GM23338 (cell line): ENCODE data around the gene ADAMTS15. TPM values are rescaled to one million over a fixed set of nuclear protein-coding genes. Genes with fewer than 3 reads are reported as not detected.

Experiments
- ATAC-seq: fragments of 200-7000 bp; cut with Tn5 transposase; 3 replicates; pipeline ENCODE4 v1.9.1; 2020
- DNase-seq: peaks from one replicate; pipeline ENCODE4 v3.0.0-alpha.2; 2015; ENCODE audit warnings: low spot score
- H2AFZ ChIP-seq: fragments of 200-600 bp; sonication (generic); 2 replicates; pipeline ENCODE4 v1.8.0; 2016; ENCODE audit warnings: antibody characterized with exemption, mild to moderate bottlenecking, moderate library complexity
- H3F3A ChIP-seq: fragments of 200-600 bp; sonication (generic); replicated peaks from 2 replicates; pipeline ENCODE4 v1.8.0; 2017; ENCODE audit warnings: antibody characterized with exemption, mixed run types, low read depth
- H3K27ac ChIP-seq: fragments of 200-600 bp; sonication (generic); 2 replicates; pipeline ENCODE4 v1.6.1; 2016; ENCODE audit warnings: low read depth
- H3K27me3 ChIP-seq: fragments of 200-600 bp; sonication (generic); 2 replicates; pipeline ENCODE4 v1.8.0; 2016; ENCODE audit warnings: mild to moderate bottlenecking, mixed run types, moderate library complexity; ENCODE audit not compliant: insufficient read depth
- H3K36me3 ChIP-seq: fragments of 200-600 bp; sonication (generic); 2 replicates; pipeline ENCODE4 v1.8.0; 2016; ENCODE audit warnings: mild to moderate bottlenecking; ENCODE audit not compliant: insufficient read depth
- H3K4me1 ChIP-seq: fragments of 200-600 bp; sonication (generic); 2 replicates; pipeline ENCODE4 v1.8.0; 2016; ENCODE audit warnings: mild to moderate bottlenecking, moderate library complexity; ENCODE audit not compliant: insufficient read depth
- H3K4me2 ChIP-seq: fragments of 200-600 bp; sonication (generic); 2 replicates; pipeline ENCODE4 v1.7.1; 2017; ENCODE audit warnings: mixed run types
- H3K4me3 ChIP-seq: fragments of 200-600 bp; sonication (generic); 2 replicates; pipeline ENCODE4 v1.6.1; 2016; ENCODE audit warnings: mixed run types
- H3K79me2 ChIP-seq: fragments of 200-600 bp; sonication (generic); replicated peaks from 2 replicates; pipeline ENCODE4 v1.8.0; 2017; ENCODE audit warnings: mild to moderate bottlenecking; ENCODE audit not compliant: insufficient read depth
- H3K9me2 ChIP-seq: fragments of 200-600 bp; sonication (generic); 2 replicates; pipeline ENCODE4 v1.8.0; 2017; ENCODE audit not compliant: insufficient read depth
- H4K20me1 ChIP-seq: fragments of 200-600 bp; sonication (generic); replicated peaks from 2 replicates; pipeline ENCODE4 v1.8.0; 2017; ENCODE audit warnings: mild to moderate bottlenecking; ENCODE audit not compliant: insufficient read depth
- H3K27ac Mint-ChIP-seq: 2 replicates; pipeline ENCODE4 v1.8.0; 2020; ENCODE audit warnings: inconsistent platforms, mild to moderate bottlenecking, moderate library complexity, mixed read lengths
- H3K27me3 Mint-ChIP-seq: 3 replicates; pipeline ENCODE4 v1.8.0; 2022; ENCODE audit warnings: low read depth, mild to moderate bottlenecking, moderate library complexity, mixed read lengths, inconsistent platforms; ENCODE audit not compliant: insufficient read depth, poor library complexity
- H3K36me3 Mint-ChIP-seq: 3 replicates; pipeline ENCODE4 v1.8.0; 2021; ENCODE audit warnings: low read depth, mild to moderate bottlenecking, inconsistent platforms, moderate library complexity, mixed read lengths
- H3K4me1 Mint-ChIP-seq: 3 replicates; pipeline ENCODE4 v1.8.0; 2020; ENCODE audit warnings: mild to moderate bottlenecking, inconsistent platforms, mixed read lengths
- H3K4me3 Mint-ChIP-seq: 3 replicates; pipeline ENCODE4 v1.8.0; 2021; ENCODE audit warnings: moderate library complexity, mild to moderate bottlenecking, inconsistent platforms, mixed read lengths
- H3K9me3 Mint-ChIP-seq: 3 replicates; pipeline ENCODE4 v1.8.0; 2020; ENCODE audit warnings: moderate library complexity, mild to moderate bottlenecking, inconsistent platforms, mixed read lengths
- CREB1 ChIP-seq: fragments of 250-450 bp; sonication (Bioruptor Pico); IDR thresholded peaks from 2 replicates; pipeline ENCODE4 v1.5.0; 2020; ENCODE audit warnings: low read depth, mild to moderate bottlenecking, moderate library complexity
- CTCF ChIP-seq, 2 experiments: fragments of 200-600 bp in 1 of 2; sonication (generic) in 1 of 2; conservative IDR thresholded peaks; 2 replicates each; pipeline versions ENCODE4 v1.5.1 to v1.6.1; 2016 to 2017; ENCODE audit warnings: antibody characterized with exemption in 2 of 2, low read depth in 2 of 2, mild to moderate bottlenecking in 2 of 2, moderate library complexity in 1 of 2
- ETS1 ChIP-seq: IDR thresholded peaks from 2 replicates; pipeline ENCODE4 v1.6.1; 2016; ENCODE audit warnings: antibody characterized with exemption
- EZH2 ChIP-seq: fragments of 200-600 bp; sonication (generic); IDR thresholded peaks from one replicate; pipeline ENCODE4 v1.8.0; 2017; ENCODE audit warnings: antibody characterized with exemption, mild to moderate bottlenecking, low read depth; ENCODE audit not compliant: unreplicated experiment
- EZH2phosphoT487 ChIP-seq: fragments of 200-600 bp; sonication (generic); IDR thresholded peaks from one replicate; pipeline ENCODE4 v1.8.1; 2018; ENCODE audit warnings: antibody characterized with exemption; ENCODE audit not compliant: unreplicated experiment
- JUNB ChIP-seq: IDR thresholded peaks from one replicate; pipeline ENCODE4 v1.6.1; 2016; ENCODE audit warnings: antibody characterized with exemption; ENCODE audit not compliant: unreplicated experiment
- POLR2AphosphoS5 ChIP-seq: IDR thresholded peaks from 2 replicates; pipeline ENCODE4 v1.6.1; 2016; ENCODE audit warnings: antibody characterized with exemption, low read depth
- STAT1 ChIP-seq: IDR thresholded peaks from one replicate; pipeline ENCODE4 v1.6.1; 2016; ENCODE audit warnings: antibody characterized with exemption; ENCODE audit not compliant: unreplicated experiment
- ZNF331 ChIP-seq: fragments of 250-450 bp; sonication (Bioruptor Pico); IDR thresholded peaks from 2 replicates; pipeline ENCODE4 v1.5.0; 2020; ENCODE audit warnings: low read depth, mild to moderate bottlenecking, moderate library complexity
- ZNF462 ChIP-seq: fragments of 250-450 bp; sonication (Bioruptor Pico); IDR thresholded peaks from 2 replicates; pipeline ENCODE4 v1.5.0; 2020; ENCODE audit warnings: mild to moderate bottlenecking, moderate library complexity
- polyA plus RNA-seq: library from polyadenylated mRNA; unstranded; fragments of >200 nt; fragmentation: Nextera tagmentation; extraction: Ambion mirVana; gene quantifications from 2 replicates; pipeline ENCODE4 v1.2.1, GENCODE V29; 2016
- total RNA-seq: library from RNA; depleted of rRNA; stranded (reverse); fragments of >200 nt; shearing (Covaris generic); gene quantifications from 2 replicates; pipeline ENCODE4 v1.2.3, GENCODE V29; 2014

ADAMTS15 gene
- total and polyA plus RNA-seq, 2 experiments from 2014 or later: 0.42 to 5.6 TPM

- DNase-seq: no peak
- TF ChIP-seq STAT1 (no peak), ETS1 (no peak), POLR2AphosphoS5 (no peak), EZH2 (no peak), ZNF462 (CRISPR knock-in tag) (no peak), EZH2phosphoT487 (no peak), JUNB (no peak), ZNF331 (CRISPR knock-in tag) (no peak), CREB1 (CRISPR knock-in tag) (no peak), CTCF (conservative IDR thresholded peaks at IDR 0.05; ENCODE audit: low read depth in 2 of 2) (no peak)
- H2AFZ ChIP-seq: no peak overlapping the region
- no peaks in the 10 kb centered on the region for H4K20me1 ChIP-seq
- Mint-ChIP-seq H3K27ac (no peak overlapping the region), H3K36me3 (peaks cover 39% of the 10 kb centered on the region), H3K27me3 (peaks cover 18% of the 10 kb centered on the region), H3K4me1 (peaks cover 65% of the 10 kb centered on the region), H3K9me3 (no peaks in the 10 kb centered on the region; the same call in 2 of the 3 replicates), H3K4me3 (no peak overlapping the region)
- H3K27me3 ChIP-seq: no peaks in the 10 kb centered on the region
- H3K9me2 ChIP-seq: no peaks in the 10 kb centered on the region
- no peak overlapping the region for H3K27ac ChIP-seq
- no peaks in the 10 kb centered on the region for H3K36me3 ChIP-seq
- no peak for ATAC-seq
- H3K4me1 ChIP-seq: peaks cover 28% of the 10 kb centered on the region
- no peak overlapping the region for H3K4me3 ChIP-seq
- no peak overlapping the region for H3K4me2 ChIP-seq
- H3K79me2 ChIP-seq: no peaks in the 10 kb centered on the region
- H3F3A ChIP-seq: peaks cover 5% of the 10 kb centered on the region; the same call in 1 of the 2 replicates
Observed at GRCh38 chr11:130405428-130405827, 43.0 kb upstream of the ADAMTS15 start.
